Sigmoid colon (tissue), 4 donors: ENCODE measurements around the gene SND1.

Source experiments
- POLR2A ChIP-seq, 2 donors: fragments of 450-650 bp; IDR thresholded peaks; one replicate each; pipeline ENCODE4 v1.6.1; 2016; ENCODE audit warnings: antibody characterized with exemption in 2 of 2, mild to moderate bottlenecking in 2 of 2, moderate library complexity in 2 of 2
- POLR2AphosphoS5 ChIP-seq, 4 donors: sonication (generic); formaldehyde crosslinking; IDR thresholded peaks; one replicate each; pipeline ENCODE4 v1.6.1; 2017; ENCODE audit warnings: antibody characterized with exemption in 4 of 4
- TF ChIP-seq, protein P1 (sequence below), 4 experiments: fragments of 450-650 bp in 3 of 4; fragments of 200-600 bp in 1 of 4; IDR thresholded peaks; one replicate each; pipeline ENCODE4 v1.5.1; 2016 to 2019; ENCODE audit warnings: antibody characterized with exemption in 4 of 4, mild to moderate bottlenecking in 3 of 4, moderate library complexity in 2 of 4

- TF ChIP-seq, protein P1, sequence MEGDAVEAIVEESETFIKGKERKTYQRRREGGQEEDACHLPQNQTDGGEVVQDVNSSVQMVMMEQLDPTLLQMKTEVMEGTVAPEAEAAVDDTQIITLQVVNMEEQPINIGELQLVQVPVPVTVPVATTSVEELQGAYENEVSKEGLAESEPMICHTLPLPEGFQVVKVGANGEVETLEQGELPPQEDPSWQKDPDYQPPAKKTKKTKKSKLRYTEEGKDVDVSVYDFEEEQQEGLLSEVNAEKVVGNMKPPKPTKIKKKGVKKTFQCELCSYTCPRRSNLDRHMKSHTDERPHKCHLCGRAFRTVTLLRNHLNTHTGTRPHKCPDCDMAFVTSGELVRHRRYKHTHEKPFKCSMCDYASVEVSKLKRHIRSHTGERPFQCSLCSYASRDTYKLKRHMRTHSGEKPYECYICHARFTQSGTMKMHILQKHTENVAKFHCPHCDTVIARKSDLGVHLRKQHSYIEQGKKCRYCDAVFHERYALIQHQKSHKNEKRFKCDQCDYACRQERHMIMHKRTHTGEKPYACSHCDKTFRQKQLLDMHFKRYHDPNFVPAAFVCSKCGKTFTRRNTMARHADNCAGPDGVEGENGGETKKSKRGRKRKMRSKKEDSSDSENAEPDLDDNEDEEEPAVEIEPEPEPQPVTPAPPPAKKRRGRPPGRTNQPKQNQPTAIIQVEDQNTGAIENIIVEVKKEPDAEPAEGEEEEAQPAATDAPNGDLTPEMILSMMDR (IDR thresholded peaks at IDR 0.05), result no peak
- no peak for TF ChIP-seq POLR2AphosphoS5 (IDR thresholded peaks at IDR 0.05)
- no peak for TF ChIP-seq POLR2A (IDR thresholded peaks at IDR 0.05)
Measured at GRCh38 chr7:128080169-128080568, 428.2 kb downstream of the SND1 start.
